Epithelial cell of proximal tubule (primary cell): ENCODE measurements around the gene CDK11B. TPM values are rescaled to one million over a fixed set of nuclear protein-coding genes. Genes with fewer than 3 reads are reported as not detected.

Experiments
- DNase-seq: peaks from one replicate; pipeline ENCODE4 v3.0.0-alpha.2; 2011; ENCODE audit warnings: low read depth
- H3K4me3 ChIP-seq: 2 replicates; pipeline ENCODE4 v1.5.1; 2011; ENCODE audit warnings: low read depth, mild to moderate bottlenecking, low read length
- CTCF ChIP-seq: conservative IDR thresholded peaks from 2 replicates; pipeline ENCODE4 v1.5.1; 2012; ENCODE audit warnings: low read depth, mild to moderate bottlenecking, low read length
- total RNA-seq: library from RNA; depleted of rRNA; stranded (reverse); fragments of >200 nt; gene quantifications from 2 replicates; pipeline ENCODE4 v1.2.3, GENCODE V29; 2015

CDK11B gene
- total RNA-seq, 1 donor from 2014 or later, result 16.3 TPM

GRCh38 chr1:1621173-1622009 is 37.4 kb downstream of the CDK11B start:
- no peak for DNase-seq
- no peak overlapping the region for H3K4me3 ChIP-seq
- TF ChIP-seq CTCF, result no peak

GRCh38 chr1:1620433-1621139 is 38.2 kb downstream of the CDK11B start:
- DNase-seq, result no peak
- no peak for TF ChIP-seq CTCF
- no peak overlapping the region for H3K4me3 ChIP-seq

- no peak overlapping the region for H3K4me3 ChIP-seq
- no peak for DNase-seq
- TF ChIP-seq CTCF, result peak; percentile 44
These were observed 38.9 kb downstream of the CDK11B start for GRCh38 chr1:1619917-1620361.

GRCh38 chr1:1618396-1619068 is 40.3 kb downstream of the CDK11B start:
- no peak overlapping the region for H3K4me3 ChIP-seq
- no peak for DNase-seq
- TF ChIP-seq CTCF, result no peak

- no peak for DNase-seq
- no peak for TF ChIP-seq CTCF
- no peak overlapping the region for H3K4me3 ChIP-seq
These were observed 40.9 kb downstream of the CDK11B start for GRCh38 chr1:1617925-1618324.

GRCh38 chr1:1617516-1617915 is 41.3 kb downstream of the CDK11B start:
- DNase-seq, result no peak
- H3K4me3 ChIP-seq, result no peak overlapping the region
- no peak for TF ChIP-seq CTCF
